ENCODE measurements around the gene HLA-DOB. TPM values are rescaled to one million over a fixed set of nuclear protein-coding genes. Genes with fewer than 3 reads are reported as not detected.

The HLA-DOB gene
- total RNA-seq, 1 donor from 2014 or later, result 1.8 TPM

GRCh38 chr6:32774426-32774825 lies 42.4 kb downstream of the HLA-DOB start:
- intact Hi-C loops (cut with DNase I), result no loop called here
- ATAC-seq (no peak), DNase-seq (ENCODE audit: low spot score) (no peak)

GRCh38 chr6:32772656-32773055 lies 44.1 kb downstream of the HLA-DOB start:
- DNase-seq (ENCODE audit: low spot score), result no peak
- ATAC-seq, result no peak
- intact Hi-C loops (cut with DNase I), result no loop called here

GRCh38 chr6:32764048-32764447 lies 52.8 kb downstream of the HLA-DOB start:
- DNase-seq (ENCODE audit: low spot score), result no peak
- intact Hi-C loops (cut with DNase I), result no loop called here
- no peak for ATAC-seq

- intact Hi-C loops (cut with DNase I), result no loop called here
- no peak for DNase-seq (ENCODE audit: low spot score)
Measured at GRCh38 chr6:32763421-32763820, 53.4 kb downstream of the HLA-DOB start, which contains the start of gene HLA-DQB2. Gene HLA-DQB2, minus strand, starts transcription at chr6:32763532. Its CDS starts 62 bp downstream, at chr6:32763470.

More at GRCh38 chr6:32763421-32763820, 53.4 kb downstream of the HLA-DOB start, which contains the start of gene HLA-DQB2:
- no peak for ATAC-seq

Other genes starting within 250 kb of the HLA-DOB start
- gene HLA-DRB1, start 227.2 kb downstream of the HLA-DOB start, total RNA-seq, result 82.1 TPM
- gene HLA-DQA1, start 179.6 kb downstream of the HLA-DOB start, total RNA-seq, result 26.0 TPM
- 25.5 TPM for gene HLA-DQB1, start 150.3 kb downstream of the HLA-DOB start, total RNA-seq
- gene HLA-DQA2, start 75.6 kb downstream of the HLA-DOB start, total RNA-seq, result 10.2 TPM
- 13.6 TPM for gene HLA-DQB2, start 53.5 kb downstream of the HLA-DOB start, total RNA-seq
- 26.3 TPM for gene TAP2, start 21.7 kb upstream of the HLA-DOB start, total RNA-seq
- 39.3 TPM for gene PSMB8, start 27.0 kb upstream of the HLA-DOB start, total RNA-seq
- gene TAP1, start 36.7 kb upstream of the HLA-DOB start, total RNA-seq, result 32.8 TPM
- gene PSMB9, start 37.2 kb upstream of the HLA-DOB start, total RNA-seq, result 41.1 TPM
- gene HLA-DMB, start 124.0 kb upstream of the HLA-DOB start, total RNA-seq, result 46.9 TPM
- gene HLA-DMA, start 136.1 kb upstream of the HLA-DOB start, total RNA-seq, result 70.1 TPM
- 188 TPM for gene BRD2, start 151.6 kb upstream of the HLA-DOB start, total RNA-seq
- 9.7 TPM for gene HLA-DOA, start 192.6 kb upstream of the HLA-DOB start, total RNA-seq